Keratinocyte (primary cell): ENCODE results near the gene TLDC2.
"Not testable (repeated sequence)": the region's sequence is repeated elsewhere in the genome, so short reads cannot be mapped to it uniquely, and the experiment has no call there.

Experiments
- EZH2 ChIP-seq: IDR thresholded peaks from one replicate; pipeline ENCODE4 v1.6.1; 2012; ENCODE audit warnings: inconsistent platforms, mild to moderate bottlenecking, low read length, moderate library complexity
- TF ChIP-seq, protein P1 (sequence below), 3 experiments: IDR thresholded peaks in 1 of 3; conservative IDR thresholded peaks in 1 of 3; optimal IDR thresholded peaks in 1 of 3; 2 replicates in 2 of 3; 3 replicates in 1 of 3; pipeline versions ENCODE3 to v1.5.1; 2011; ENCODE audit warnings: low read length in 3 of 3, mild to moderate bottlenecking in 3 of 3, moderate library complexity in 2 of 3, control low read depth in 1 of 3, inconsistent platforms in 1 of 3; ENCODE audit not compliant: insufficient read depth in 2 of 3; ENCODE audit errors: extremely low read depth in 1 of 3

DNA sequence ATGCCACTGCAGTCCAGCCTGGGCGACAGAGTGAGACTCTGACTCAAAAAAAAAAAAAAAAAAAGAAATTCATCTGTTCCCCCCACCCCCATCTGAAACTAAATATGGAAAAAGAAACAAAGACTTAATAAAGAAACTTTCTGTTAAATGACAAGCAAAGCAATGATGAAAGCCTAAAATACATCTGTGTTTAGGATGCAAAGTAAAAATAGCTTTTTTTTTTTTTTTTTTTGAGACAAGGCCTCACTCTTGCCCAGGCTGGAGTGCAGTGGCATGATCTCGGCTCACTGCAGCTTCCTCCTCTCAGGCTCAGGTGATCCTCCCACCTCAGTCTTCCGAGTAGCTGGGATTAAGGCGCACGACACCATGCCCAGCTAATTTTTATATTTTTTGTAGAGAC is 845 bp upstream of the TLDC2 start:
- TF ChIP-seq, protein P1, sequence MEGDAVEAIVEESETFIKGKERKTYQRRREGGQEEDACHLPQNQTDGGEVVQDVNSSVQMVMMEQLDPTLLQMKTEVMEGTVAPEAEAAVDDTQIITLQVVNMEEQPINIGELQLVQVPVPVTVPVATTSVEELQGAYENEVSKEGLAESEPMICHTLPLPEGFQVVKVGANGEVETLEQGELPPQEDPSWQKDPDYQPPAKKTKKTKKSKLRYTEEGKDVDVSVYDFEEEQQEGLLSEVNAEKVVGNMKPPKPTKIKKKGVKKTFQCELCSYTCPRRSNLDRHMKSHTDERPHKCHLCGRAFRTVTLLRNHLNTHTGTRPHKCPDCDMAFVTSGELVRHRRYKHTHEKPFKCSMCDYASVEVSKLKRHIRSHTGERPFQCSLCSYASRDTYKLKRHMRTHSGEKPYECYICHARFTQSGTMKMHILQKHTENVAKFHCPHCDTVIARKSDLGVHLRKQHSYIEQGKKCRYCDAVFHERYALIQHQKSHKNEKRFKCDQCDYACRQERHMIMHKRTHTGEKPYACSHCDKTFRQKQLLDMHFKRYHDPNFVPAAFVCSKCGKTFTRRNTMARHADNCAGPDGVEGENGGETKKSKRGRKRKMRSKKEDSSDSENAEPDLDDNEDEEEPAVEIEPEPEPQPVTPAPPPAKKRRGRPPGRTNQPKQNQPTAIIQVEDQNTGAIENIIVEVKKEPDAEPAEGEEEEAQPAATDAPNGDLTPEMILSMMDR (optimal IDR thresholded peaks at IDR 0.05 in 1 of 3, IDR thresholded peaks at IDR 0.05 in 1 of 3, conservative IDR thresholded peaks at IDR 0.05 in 1 of 3; ENCODE audit: extremely low read depth in 1 of 3, insufficient read depth in 2 of 3, low read length in 3 of 3) = not testable (repeated sequence)
- TF ChIP-seq EZH2 = not testable (repeated sequence)
